GM21576 (cell line): ENCODE measurements around the gene SLC9A3.
"Not testable (repeated sequence)": the region's sequence is repeated elsewhere in the genome, so short reads cannot be mapped to it uniquely, and the experiment has no call there.

ENCODE experiments used
- ATAC-seq: cut with Tn5 transposase; IDR thresholded peaks from one replicate; pipeline ENCODE4 v1.9.1; 2021; ENCODE audit warnings: mild to moderate bottlenecking, moderate library complexity; ENCODE audit not compliant: unreplicated experiment

SLC9A3 gene

DNA sequence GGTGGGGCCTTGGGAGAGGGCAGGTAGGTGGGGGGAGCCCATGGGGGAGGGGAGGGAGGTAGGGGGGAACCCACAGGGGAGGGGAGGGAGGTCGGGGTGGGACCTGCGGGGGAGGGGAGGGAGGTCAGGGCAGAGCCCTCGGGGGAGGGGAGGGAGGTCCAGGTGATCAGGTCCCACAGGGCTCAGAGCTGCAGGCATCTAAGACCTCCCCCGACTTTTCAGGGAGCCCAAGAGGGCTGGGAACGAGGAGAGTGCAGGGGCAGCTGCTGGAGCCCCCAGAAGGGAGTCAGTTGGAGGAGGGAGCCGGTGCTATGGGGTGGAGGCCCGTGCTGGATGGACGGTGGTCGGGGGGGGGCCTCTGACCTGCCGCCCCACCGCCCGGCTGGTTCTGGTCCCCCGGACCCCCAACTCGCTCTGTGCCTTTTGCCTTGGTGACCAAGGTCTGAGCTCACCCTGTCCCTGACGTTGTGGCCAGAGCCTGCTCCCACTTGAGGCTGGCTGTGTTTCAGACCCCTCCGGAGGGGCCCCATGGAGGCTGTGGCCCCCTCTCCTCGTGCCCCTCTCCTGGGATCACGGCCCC is 31.8 kb downstream of the SLC9A3 start:
- ATAC-seq: no peak

DNA sequence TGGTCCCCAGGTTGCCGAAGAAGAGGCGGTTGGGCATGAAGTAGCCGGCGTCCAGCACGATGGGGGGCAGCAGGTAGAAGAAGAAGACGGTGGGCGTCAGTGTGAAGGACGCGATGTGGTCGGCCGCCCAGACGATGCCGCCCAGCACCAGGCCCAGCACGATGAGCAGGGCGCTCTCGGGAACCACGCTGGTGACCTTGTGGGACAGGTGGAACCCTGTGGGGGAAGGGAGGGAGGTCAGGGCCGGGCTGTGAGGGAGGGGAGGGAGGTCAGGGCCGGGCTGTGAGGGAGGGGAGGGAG is 32.4 kb downstream of the SLC9A3 start:
- ATAC-seq: no peak

DNA sequence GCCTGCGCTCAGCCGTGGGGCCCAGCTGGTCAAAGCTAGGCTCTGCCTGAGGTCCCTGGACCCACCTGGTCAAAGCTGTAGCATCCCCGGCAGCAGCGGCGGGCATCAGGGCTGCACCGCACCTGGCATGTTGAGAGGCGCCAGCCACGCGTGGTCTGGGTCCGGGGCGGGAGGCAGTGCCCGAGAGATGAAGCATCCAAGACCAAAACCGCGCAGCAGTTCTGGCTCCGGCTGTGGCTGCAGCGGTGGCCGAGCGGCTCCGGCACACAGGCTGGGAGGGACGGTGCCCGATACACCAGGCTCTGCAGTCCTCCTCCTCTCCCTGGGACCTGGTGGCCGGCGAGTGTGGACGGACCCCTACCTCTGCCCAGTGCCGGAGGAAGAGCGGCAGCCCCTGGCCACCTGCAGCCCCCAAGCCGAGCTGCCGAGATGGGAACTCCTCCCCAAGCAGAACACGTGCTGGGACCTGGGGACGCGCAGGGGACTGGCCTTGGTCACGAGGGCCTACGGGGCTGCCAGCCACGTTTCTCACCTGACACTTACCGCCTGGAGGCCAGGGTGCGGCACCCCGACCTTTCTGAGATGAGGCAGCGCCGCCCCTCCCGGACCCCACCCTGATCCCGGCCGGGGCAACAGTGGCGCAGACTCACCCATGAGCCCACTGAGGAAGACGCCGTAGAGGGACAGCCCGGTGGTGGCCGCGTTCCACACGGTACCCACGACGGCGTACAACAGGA is 33.0 kb downstream of the SLC9A3 start:
- no peak for ATAC-seq

DNA sequence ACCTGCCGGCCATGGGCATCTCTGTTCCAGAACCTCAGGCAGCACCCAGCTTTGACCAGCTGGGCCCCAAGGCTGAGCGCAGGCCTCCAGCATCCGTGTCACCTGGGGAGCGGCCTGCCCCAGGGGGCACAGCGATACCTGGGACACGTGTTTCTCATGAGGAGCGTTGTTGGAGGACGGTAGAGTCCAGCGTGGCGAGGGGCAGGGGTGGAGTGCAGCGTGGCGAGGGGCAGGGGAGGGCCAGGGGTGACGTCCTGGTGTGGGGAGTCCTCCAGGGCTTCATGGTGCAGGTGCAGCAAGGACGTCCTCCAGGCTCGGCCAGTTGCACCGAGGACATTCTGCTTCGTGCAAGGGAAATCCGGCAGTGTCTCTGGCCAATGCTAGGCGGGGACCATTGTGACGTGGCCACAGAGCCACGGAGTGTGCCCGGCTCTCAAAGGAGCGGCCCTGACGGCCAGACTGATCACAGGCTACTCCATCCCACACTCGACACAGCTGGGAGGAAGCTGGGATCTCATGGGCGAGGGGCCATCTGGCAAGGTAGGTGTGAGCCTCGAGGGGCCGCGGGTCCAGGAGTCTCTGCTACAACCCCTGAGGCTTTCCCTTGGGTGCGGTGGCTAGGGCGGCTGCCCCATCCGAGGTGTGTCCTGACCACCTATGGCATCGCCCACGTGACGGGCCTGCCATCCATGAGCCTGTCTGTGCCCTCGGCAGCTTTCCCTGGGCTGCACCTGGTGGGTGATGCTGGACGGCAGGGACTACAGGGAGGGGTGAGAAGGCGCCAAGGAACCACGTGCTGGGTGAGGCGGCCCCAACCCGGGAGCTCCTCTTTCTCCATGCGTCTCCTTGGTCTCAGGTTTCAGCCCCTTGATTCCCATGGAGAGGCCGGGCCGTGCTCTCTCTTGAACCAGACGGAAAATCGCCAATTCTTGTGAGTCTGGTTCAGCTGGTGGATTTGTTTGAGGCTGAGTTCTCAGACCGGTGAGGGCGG is 33.8 kb downstream of the SLC9A3 start:
- ATAC-seq: no peak

GRCh38 chr5:489689-490080 is 34.6 kb downstream of the SLC9A3 start:
- no peak for ATAC-seq

DNA sequence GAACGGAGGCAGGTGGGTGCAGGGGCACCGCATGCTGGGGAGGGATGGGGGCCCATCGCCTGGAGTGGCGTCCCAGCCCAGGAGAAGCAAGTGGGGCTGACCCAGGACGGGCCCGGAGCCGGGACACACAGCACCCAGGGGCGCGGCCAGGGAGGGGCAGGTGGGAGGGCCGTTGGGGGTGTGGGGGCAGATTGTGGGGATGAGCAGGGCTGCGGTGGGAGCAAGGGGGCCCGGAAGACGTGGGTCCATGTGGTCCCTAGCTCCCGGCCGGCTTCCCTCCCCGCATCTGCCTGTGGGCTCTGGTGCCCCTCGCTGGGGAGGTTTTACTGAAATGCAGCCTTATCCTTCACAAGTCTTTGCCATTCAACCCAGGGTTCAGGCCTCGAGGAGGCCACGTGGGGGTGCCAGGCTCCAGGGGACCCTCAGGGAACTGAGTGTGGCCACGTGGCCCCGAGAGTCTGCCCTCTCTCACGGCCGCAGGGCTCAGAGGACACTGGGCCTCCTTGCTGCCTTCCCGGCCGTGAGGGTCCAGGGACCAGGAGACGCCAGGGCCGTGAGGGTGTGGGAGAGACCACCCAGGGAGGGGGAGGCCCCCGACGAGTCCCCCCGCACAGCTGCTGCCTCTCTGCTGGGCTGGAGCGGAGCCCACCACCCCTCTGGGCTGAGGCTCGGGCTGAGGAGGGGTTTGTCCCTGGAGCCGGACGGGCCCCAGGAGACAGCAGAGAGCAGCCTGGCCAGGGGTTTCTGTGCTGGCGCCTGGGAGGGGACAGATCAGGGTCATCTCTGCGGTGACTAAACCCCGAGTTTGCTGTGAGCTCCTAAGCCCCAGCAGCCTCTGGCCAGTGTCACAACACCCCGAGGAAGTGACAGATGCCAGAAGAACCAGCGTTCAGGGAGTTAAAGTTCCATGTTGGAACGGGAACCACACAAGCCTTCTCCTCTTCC is 35.2 kb downstream of the SLC9A3 start:
- ATAC-seq: no peak

GRCh38 chr5:488241-488640 is 36.0 kb downstream of the SLC9A3 start:
- ATAC-seq: no peak

DNA sequence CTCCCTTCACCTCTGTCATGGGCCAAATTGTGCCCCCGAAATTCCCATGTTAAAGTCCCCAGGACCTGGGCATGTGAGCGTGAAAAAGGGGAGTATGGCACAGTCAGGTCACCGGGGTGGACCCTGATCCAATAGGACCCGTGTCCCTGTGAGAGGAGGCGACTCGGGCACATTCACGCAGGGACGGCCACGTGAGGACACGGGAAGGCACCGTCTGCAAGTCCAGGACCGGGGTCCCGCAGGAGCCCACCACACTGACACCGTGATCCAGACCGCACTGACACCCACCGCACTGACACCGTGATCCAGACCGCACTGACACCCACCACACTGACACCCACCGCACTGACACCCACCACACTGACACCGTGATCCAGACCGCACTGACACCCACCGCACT is 37.7 kb downstream of the SLC9A3 start:
- not testable (repeated sequence) for ATAC-seq

GRCh38 chr5:485946-486491 is 38.2 kb downstream of the SLC9A3 start:
- no peak for ATAC-seq

DNA sequence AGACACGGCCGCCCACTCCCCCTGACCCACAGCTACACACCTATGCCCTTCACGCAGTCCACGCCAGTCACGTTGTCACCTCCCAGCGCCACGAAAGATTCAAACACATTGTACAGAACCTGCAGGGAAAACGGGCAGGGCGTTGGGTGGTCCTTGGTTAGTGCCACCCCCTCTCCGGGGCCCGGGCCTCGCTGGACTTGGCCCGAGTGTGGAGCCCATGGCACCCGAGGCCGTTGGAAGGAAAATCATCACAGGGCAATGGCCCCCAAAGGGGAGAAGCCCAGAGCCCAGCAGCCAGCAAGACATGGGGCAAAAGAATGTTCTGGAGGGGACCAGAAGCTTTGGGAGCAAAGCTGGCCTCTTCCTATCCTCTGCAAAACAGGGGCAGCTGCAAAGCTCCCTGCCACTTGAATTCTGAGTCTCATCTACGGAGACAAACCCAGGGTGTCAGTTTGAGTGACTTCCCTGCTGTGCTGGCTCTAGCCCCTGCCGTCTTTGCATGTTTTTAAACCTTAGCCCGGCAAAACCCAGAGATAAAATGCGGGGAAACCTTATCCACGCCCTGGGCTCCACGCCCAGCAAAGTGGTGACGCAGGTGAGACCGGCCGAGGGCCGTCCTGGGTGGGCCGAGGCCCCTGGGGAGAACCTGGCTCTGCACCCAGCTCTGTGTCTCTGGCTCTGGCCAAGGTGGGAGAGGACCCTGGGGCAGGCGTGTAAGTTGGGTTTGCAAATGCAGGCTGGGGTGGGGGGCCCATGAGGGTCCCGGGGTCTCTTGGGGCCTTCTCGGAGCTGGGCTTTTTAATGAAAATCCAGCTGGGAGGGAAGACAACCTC is 38.9 kb downstream of the SLC9A3 start:
- ATAC-seq: no peak

- ATAC-seq: no peak
Observed at GRCh38 chr5:484556-484955, 39.7 kb downstream of the SLC9A3 start.

GRCh38 chr5:483434-484140 is 40.7 kb downstream of the SLC9A3 start:
- ATAC-seq: no peak

DNA sequence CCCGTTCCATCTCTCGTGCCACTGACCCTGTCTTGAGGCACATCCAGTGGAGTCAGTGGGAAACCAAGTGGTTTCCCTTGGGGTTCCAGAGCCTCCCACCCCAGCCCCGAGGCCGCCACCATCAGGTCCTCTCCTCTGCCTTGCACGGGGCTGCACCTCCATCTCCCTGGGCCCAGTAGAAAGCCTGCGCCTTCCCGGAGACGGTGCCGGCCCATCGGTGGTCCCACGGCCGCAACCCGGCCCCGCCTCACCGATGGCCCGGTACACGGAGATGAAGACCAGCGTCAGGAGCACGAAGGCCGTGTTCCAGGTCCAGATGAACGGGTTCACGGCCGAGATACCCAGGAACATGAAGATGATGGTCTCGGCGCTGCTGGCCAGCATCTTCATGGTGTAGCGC is 41.2 kb downstream of the SLC9A3 start:
- ATAC-seq: no peak

DNA sequence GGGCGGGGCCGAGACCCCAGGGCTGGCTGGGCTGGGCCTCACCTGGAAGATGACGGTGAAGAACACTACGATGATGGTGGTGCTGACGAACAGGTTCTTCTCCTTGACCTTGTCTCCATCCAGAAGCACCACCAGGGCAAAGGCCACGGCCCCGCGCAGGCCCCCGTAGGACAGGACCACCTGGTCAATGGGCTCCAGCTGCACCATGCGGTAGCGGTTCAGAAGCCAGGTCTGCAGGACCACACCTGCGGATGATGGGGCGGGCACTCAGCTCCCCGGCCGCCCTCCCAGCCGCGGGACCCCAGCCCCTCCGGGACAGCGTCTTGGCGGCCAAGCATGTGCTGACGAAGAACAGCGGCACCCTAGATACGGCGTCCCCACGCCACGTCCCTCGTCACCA is 41.7 kb downstream of the SLC9A3 start:
- ATAC-seq: no peak

GRCh38 chr5:482021-482420 is 42.2 kb downstream of the SLC9A3 start:
- no peak for ATAC-seq

GRCh38 chr5:481347-481746 is 42.9 kb downstream of the SLC9A3 start:
- no peak for ATAC-seq

DNA sequence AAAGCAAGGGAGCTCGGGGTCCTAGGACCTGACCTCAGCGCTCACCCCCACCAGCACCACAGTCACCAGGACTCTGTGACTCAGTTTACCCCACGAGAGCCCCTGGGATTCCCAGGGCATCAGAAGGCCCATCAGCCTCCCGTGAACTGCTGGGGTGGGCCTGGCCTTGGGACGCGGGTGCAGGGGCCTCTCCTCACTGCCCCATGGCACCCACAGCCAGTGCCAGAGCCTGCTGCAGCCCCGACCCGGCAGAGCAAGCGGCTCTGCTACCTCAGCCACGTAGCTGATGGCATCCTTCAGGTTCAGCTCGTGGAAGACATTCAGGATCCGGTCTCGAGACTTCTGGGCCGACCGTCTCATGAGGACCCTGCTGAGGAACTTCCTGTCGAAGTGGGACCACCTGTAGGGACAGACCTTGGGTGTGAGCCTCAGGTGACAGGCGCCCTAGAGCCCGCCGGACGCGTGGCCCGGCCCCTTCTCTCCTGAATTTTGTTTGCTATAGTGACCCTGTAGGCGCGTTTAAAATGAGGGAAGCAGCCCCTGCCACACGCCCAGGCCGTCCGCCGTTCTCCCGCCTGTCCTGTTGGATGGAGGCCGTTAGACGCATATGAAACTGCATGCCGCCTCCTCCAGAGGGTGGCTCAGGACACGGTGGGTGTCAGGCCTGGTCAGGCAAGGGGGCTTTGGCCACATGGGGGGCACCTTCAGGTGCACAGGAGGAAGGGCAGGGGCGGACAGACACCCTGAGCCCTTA is 44.5 kb downstream of the SLC9A3 start:
- ATAC-seq: no peak

- no peak for ATAC-seq
Observed at GRCh38 chr5:478982-479535, 45.2 kb downstream of the SLC9A3 start.
